ENCODE data around the gene KDELR3.
A peak's percentile ranks its signal among the peaks of the same experiment; 100 is the strongest.
"Not testable (repeated sequence)": the region's sequence is repeated elsewhere in the genome, so short reads cannot be mapped to it uniquely, and the experiment has no call there.

Gene KDELR3

DNA sequence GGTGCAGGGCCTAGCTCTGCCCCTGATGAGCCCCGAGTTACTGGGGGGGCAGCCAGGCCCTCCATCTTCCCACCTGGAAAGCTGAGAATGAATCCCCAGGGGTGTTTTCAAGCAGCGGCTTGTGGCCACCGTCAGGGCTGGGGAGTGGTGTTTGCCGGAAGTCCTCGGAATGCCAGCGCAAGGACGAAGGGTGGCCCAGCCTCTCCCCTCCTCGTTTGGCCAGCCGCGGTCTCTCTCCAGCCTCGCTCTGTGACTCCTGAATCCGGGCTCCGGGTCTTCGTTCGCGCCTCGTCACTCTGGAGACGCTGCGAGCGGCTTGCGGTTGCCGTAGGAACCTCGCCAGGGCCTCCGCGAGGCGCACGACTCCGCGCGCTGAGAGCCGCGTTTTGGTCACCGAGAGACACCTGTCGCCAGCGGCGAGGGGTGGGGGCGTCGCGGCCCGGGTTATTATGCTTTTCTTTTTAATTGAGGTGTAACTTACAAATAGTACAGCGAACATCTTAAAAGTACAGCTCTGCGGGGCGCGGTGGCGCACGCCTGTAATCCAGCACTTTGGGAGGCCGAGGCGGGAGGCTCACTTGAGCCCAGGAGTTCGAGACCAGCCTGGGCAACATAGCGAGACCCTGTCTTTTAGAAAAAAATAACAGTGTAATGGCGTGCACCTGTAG lies 6.3 kb upstream of the KDELR3 start:
- Histone ChIP-seq H3K4me1 (ENCODE audit: insufficient read depth, low read length) (peaks cover 8% of the 10 kb centered on the region; the same call in 1 of the 2 replicates), H3K27ac (ENCODE audit: low read length) (no peak overlapping the region), H3K36me3 (ENCODE audit: insufficient read depth, low read depth, low read length) (no peaks in the 10 kb centered on the region), H3K9me3 (ENCODE audit: insufficient read depth, low read depth, low read length) (no peaks in the 10 kb centered on the region), H3K4me3 (ENCODE audit: low read length) (peak overlapping the region; percentile 42; the same call in 1 of the 2 replicates), H3K9ac (ENCODE audit: low read depth, low read length) (no peak overlapping the region), H3K27me3 (ENCODE audit: insufficient read depth, low read length) (peaks cover 88% of the 10 kb centered on the region)

- Histone ChIP-seq H3K27me3 (ENCODE audit: insufficient read depth, low read length) (peaks cover 89% of the 10 kb centered on the region), H3K27ac (ENCODE audit: low read length) (no peak overlapping the region), H3K4me3 (ENCODE audit: low read length) (peak overlapping the region; percentile 47)
Measured at GRCh38 chr22:38462960-38463784, 4.7 kb upstream of the KDELR3 start.

DNA sequence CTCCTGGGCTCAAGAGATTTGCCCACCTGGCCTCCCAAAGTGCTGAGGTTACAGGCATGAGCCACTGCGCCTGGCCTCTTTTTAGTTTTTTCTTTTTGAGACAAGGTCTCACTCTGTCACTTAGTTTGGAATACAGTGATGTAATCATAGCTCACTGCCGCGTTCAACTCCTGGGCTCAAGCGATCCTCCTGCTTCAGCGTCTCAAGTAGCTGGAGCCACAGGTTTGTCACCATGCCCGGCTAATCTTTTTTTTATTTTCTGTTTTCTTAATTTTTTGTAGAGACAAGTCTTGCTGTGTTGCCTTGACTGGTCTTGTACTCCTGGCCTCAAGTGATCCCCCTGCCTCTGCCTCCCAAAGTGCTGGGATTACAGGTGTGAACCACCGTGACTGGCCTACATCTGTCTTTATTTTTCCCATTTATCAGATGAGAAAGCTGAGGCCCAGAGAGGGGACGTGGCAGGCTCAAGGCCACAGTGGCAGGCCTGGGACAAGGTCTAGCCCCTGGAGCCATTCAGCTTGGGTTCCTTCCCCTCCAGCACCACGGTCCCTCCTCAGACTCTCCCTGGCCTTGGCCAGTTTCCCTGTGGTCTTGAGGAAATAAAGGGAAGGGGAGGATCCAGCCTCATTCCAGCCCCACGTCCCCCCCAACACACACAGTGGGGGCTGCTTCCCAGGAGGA lies 2.8 kb upstream of the KDELR3 start:
- Histone ChIP-seq H3K27me3 (ENCODE audit: insufficient read depth, low read length) (peaks cover 79% of the 10 kb centered on the region), H3K9me3 (ENCODE audit: insufficient read depth, low read depth, low read length) (no peaks in the 10 kb centered on the region; the same call in 1 of the 2 replicates), H3K4me3 (ENCODE audit: low read length) (no peak overlapping the region), H3K9ac (ENCODE audit: low read depth, low read length) (no peak overlapping the region), H3K27ac (ENCODE audit: low read length) (no peak overlapping the region), H3K36me3 (ENCODE audit: insufficient read depth, low read depth, low read length) (no peaks in the 10 kb centered on the region), H3K4me1 (ENCODE audit: insufficient read depth, low read length) (peaks cover 8% of the 10 kb centered on the region; the same call in 1 of the 2 replicates)

More at GRCh38 chr22:38462960-38463784, 4.7 kb upstream of the KDELR3 start:
- Histone ChIP-seq H3K9ac (ENCODE audit: low read depth, low read length) (no peak overlapping the region; the same call in 1 of the 2 replicates), H3K36me3 (ENCODE audit: insufficient read depth, low read depth, low read length) (no peaks in the 10 kb centered on the region), H3K4me1 (ENCODE audit: insufficient read depth, low read length) (peaks cover 8% of the 10 kb centered on the region; the same call in 1 of the 2 replicates), H3K9me3 (ENCODE audit: insufficient read depth, low read depth, low read length) (no peaks in the 10 kb centered on the region)

DNA sequence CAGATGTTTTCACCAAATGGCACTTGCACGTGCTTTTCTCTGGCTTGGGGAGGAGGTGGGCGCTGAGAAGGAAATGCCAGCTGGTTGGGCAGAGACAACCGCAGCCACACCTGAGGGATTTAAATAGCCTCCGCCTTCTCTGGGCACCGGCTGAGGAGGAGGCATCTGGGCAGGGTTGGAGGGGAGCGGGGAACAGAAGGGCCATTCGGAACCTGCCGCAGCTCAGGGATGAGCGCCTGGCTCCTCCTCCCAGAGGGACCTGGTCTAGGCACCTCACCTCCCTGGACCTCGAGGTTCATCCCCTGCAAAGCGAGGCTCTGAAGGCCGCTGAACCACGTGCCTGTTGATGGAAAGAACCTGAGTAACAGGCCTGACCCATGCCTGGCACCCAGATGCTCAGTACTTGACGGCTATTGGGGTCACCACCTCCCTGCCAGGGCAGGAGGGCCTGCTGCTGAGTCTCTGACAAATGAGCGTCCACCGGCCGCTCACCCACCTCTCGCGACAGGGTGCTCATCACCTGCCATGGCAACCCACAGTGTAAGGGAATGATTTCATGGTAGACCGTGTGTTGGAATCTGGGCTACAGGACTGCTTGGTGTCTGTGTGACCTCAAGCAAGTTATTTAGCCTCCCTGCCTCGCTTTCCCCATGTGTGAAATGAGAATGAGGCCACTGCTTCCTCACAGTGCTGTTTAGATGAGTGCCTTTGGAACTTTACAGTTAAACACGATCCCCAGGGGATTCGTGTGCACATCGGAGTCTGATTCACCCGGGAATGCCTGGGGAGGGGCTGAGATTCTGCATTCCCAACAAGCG lies 2.0 kb upstream of the KDELR3 start:
- Histone ChIP-seq H3K27ac (ENCODE audit: low read length) (no peak overlapping the region), H3K9me3 (ENCODE audit: insufficient read depth, low read depth, low read length) (no peaks in the 10 kb centered on the region; the same call in 1 of the 2 replicates), H3K36me3 (ENCODE audit: insufficient read depth, low read depth, low read length) (no peaks in the 10 kb centered on the region), H3K9ac (ENCODE audit: low read depth, low read length) (no peak overlapping the region), H3K4me3 (ENCODE audit: low read length) (no peak overlapping the region), H3K4me1 (ENCODE audit: insufficient read depth, low read length) (peaks cover 8% of the 10 kb centered on the region; the same call in 1 of the 2 replicates), H3K27me3 (ENCODE audit: insufficient read depth, low read length) (peaks cover 72% of the 10 kb centered on the region)

DNA sequence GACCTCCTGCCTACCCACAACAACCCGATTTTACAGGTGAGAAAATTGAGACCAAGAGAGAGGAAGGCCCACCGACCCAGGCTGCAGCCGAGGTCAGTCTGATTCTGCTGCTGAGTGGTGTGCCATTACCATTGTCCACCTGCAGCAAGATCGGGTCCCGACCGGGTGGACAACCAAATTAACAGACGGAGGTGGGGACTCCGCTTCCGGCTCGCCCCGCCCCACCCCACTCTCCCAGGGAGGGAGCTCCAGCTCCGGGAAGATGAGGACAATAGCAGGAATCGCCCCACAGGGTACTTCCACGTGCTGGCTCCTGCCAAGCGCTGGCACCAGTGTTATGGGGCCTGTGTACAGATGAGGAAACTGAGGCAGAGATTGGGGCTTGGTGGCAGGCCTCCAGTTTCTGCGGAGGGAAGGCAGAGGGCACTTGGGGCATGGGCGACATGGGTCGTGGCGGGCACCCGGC lies 425 bp upstream of the KDELR3 start:
- no peak overlapping the region for H3K27ac ChIP-seq (ENCODE audit: low read length)
- peaks cover 4% of the 10 kb centered on the region; the same call in 1 of the 2 replicates for H3K4me1 ChIP-seq (ENCODE audit: insufficient read depth, low read length)
- peak overlapping the region; percentile 78 for H3K4me3 ChIP-seq (ENCODE audit: low read length)
- peaks cover 58% of the 10 kb centered on the region for H3K27me3 ChIP-seq (ENCODE audit: insufficient read depth, low read length)
- no peak overlapping the region for H3K9ac ChIP-seq (ENCODE audit: low read depth, low read length)
- no peaks in the 10 kb centered on the region for H3K36me3 ChIP-seq (ENCODE audit: insufficient read depth, low read depth, low read length)
- H3K9me3 ChIP-seq (ENCODE audit: insufficient read depth, low read depth, low read length) = no peaks in the 10 kb centered on the region; the same call in 1 of the 2 replicates

- no peaks in the 10 kb centered on the region for H3K36me3 ChIP-seq (ENCODE audit: insufficient read depth, low read depth, low read length)
- H3K4me3 ChIP-seq (ENCODE audit: low read length) = peak overlapping the region; percentile 78
- H3K4me1 ChIP-seq (ENCODE audit: insufficient read depth, low read length) = peaks cover 4% of the 10 kb centered on the region; the same call in 1 of the 2 replicates
- H3K27me3 ChIP-seq (ENCODE audit: insufficient read depth, low read length) = peaks cover 47% of the 10 kb centered on the region
- H3K27ac ChIP-seq (ENCODE audit: low read length) = no peak overlapping the region
- H3K9me3 ChIP-seq (ENCODE audit: insufficient read depth, low read depth, low read length) = no peaks in the 10 kb centered on the region; the same call in 1 of the 2 replicates
- peak overlapping the region; percentile 53; the same call in 1 of the 2 replicates for H3K9ac ChIP-seq (ENCODE audit: low read depth, low read length)
Measured at GRCh38 chr22:38468443-38469305, 778 bp downstream of the KDELR3 start.

GRCh38 chr22:38469306-38469781 lies 1.4 kb downstream of the KDELR3 start:
- Histone ChIP-seq H3K9ac (ENCODE audit: low read depth, low read length) (no peak overlapping the region), H3K36me3 (ENCODE audit: insufficient read depth, low read depth, low read length) (no peaks in the 10 kb centered on the region), H3K4me3 (ENCODE audit: low read length) (no peak overlapping the region), H3K9me3 (ENCODE audit: insufficient read depth, low read depth, low read length) (no peaks in the 10 kb centered on the region; the same call in 1 of the 2 replicates), H3K27me3 (ENCODE audit: insufficient read depth, low read length) (peaks cover 41% of the 10 kb centered on the region), H3K27ac (ENCODE audit: low read length) (no peak overlapping the region), H3K4me1 (ENCODE audit: insufficient read depth, low read length) (no peaks in the 10 kb centered on the region)

GRCh38 chr22:38470179-38470578 lies 2.3 kb downstream of the KDELR3 start:
- H3K4me3 ChIP-seq (ENCODE audit: low read length); H3K4me1 ChIP-seq (ENCODE audit: insufficient read depth, low read length); H3K9me3 ChIP-seq (ENCODE audit: insufficient read depth, low read depth, low read length); H3K36me3 ChIP-seq (ENCODE audit: insufficient read depth, low read depth, low read length); H3K27ac ChIP-seq (ENCODE audit: low read length); H3K9ac ChIP-seq (ENCODE audit: low read depth, low read length): not testable (repeated sequence)
- H3K27me3 ChIP-seq (ENCODE audit: insufficient read depth, low read length) = peaks cover 39% of the 10 kb centered on the region

GRCh38 chr22:38471237-38471636 lies 3.3 kb downstream of the KDELR3 start:
- H3K4me3 ChIP-seq (ENCODE audit: low read length) = no peak overlapping the region
- no peak overlapping the region for H3K9ac ChIP-seq (ENCODE audit: low read depth, low read length)

GRCh38 chr22:38474003-38474607 lies 6.2 kb downstream of the KDELR3 start:
- H3K9ac ChIP-seq (ENCODE audit: low read depth, low read length) = no peak overlapping the region
- H3K36me3 ChIP-seq (ENCODE audit: insufficient read depth, low read depth, low read length) = no peaks in the 10 kb centered on the region
- no peak overlapping the region for H3K4me3 ChIP-seq (ENCODE audit: low read length)
- H3K27me3 ChIP-seq (ENCODE audit: insufficient read depth, low read length) = peaks cover under 1% of the 10 kb centered on the region; the same call in 1 of the 2 replicates
- no peak overlapping the region for H3K27ac ChIP-seq (ENCODE audit: low read length)
- H3K9me3 ChIP-seq (ENCODE audit: insufficient read depth, low read depth, low read length) = no peaks in the 10 kb centered on the region; the same call in 1 of the 2 replicates
- H3K4me1 ChIP-seq (ENCODE audit: insufficient read depth, low read length) = no peaks in the 10 kb centered on the region

More at GRCh38 chr22:38471237-38471636, 3.3 kb downstream of the KDELR3 start:
- no peaks in the 10 kb centered on the region for H3K4me1 ChIP-seq (ENCODE audit: insufficient read depth, low read length)
- no peaks in the 10 kb centered on the region for H3K36me3 ChIP-seq (ENCODE audit: insufficient read depth, low read depth, low read length)
- H3K9me3 ChIP-seq (ENCODE audit: insufficient read depth, low read depth, low read length) = no peaks in the 10 kb centered on the region; the same call in 1 of the 2 replicates
- peaks cover 29% of the 10 kb centered on the region for H3K27me3 ChIP-seq (ENCODE audit: insufficient read depth, low read length)
- H3K27ac ChIP-seq (ENCODE audit: low read length) = no peak overlapping the region

All from iPS-20b (cell line).